ENCODE results near the gene ARHGAP26.

- TF ChIP-seq CTCF (IDR thresholded peaks at IDR 0.05) = peak in 1 of 4 donors; percentile 9
- no peak for TF ChIP-seq POLR2A (IDR thresholded peaks at IDR 0.05)
Measured at GRCh38 chr5:142769251-142769792, 855 bp upstream of the ARHGAP26 start.
